HK-2 (cell line): Measurements from ENCODE around the gene CENPH.
"Not testable (repeated sequence)": the region's sequence is repeated elsewhere in the genome, so short reads cannot be mapped to it uniquely, and the experiment has no call there.

ENCODE experiments used
- DNase-seq: peaks from one replicate; pipeline ENCODE4 v3.0.0-alpha.2; 2018; ENCODE audit not compliant: unreplicated experiment

The CENPH gene, protein sequence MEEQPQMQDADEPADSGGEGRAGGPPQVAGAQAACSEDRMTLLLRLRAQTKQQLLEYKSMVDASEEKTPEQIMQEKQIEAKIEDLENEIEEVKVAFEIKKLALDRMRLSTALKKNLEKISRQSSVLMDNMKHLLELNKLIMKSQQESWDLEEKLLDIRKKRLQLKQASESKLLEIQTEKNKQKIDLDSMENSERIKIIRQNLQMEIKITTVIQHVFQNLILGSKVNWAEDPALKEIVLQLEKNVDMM

DNA sequence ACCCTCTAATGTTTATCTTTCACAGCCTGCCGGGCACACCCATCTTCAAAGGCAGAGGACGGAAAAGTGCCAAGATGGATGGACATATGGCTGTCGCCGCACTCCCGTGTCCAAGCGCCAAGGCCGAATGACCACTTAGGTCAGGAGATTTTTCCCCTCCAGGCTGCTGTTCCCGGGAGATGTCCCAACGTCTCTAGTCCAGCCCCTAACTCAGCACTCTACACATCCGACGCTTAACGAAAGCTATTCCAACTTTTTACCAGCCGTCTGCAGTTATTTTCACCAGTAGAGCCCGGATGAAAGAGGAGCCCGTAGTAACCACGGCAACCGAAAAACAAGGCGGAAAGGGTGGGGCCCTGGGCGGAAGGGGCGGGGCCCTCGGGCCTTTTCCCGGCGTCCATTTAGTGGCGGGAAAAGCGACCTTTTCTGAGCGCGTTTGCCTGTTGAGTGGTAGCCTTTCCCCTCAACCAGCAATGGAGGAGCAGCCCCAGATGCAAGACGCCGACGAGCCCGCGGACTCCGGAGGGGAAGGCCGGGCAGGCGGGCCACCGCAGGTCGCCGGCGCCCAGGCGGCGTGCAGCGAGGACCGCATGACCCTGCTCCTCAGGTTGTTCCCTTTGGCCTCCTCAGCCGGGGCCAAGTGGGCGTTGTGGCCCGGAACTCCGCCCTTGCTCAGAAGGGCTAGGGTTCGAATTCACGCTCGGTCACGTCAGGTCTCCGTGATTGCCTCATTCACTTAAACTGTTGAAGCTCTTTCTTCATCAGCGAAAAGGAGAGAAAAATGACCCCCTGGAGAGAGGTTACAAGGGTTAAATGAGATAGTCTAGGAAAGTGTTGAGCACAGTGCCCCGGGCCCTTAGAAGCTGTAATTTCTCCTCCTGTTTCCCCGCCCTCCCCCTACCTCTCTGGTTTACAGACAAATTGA lies at the start of gene CENPH:
TSS of gene CENPH (plus strand) at position 422 of the 925 bp plus-strand sequence. CDS start at position 474, 52 bp downstream.
- peak; percentile 83 for DNase-seq

DNA sequence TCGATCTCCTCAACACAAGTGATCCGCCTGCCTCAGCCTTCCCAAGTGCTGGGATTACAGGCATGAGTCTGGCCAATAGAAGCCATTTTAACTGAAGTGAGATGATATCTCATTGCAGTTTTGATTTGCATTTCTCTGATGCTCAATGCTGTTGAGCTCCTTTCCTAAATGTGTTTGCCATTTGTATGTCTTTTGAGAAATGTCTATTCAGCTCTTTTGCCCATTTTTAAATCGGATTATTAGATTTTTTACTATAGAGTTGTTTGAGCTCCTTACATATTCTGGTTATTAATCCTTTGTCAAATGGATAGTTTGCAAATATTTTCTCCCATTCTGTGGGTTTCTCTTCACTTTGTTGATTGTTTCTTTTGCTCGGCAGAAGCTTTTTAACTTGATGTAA lies 49.1 kb upstream of the CENPH start:
- DNase-seq, result not testable (repeated sequence)

GRCh38 chr5:69140827-69141226 lies 48.6 kb upstream of the CENPH start:
- DNase-seq, result no peak

DNA sequence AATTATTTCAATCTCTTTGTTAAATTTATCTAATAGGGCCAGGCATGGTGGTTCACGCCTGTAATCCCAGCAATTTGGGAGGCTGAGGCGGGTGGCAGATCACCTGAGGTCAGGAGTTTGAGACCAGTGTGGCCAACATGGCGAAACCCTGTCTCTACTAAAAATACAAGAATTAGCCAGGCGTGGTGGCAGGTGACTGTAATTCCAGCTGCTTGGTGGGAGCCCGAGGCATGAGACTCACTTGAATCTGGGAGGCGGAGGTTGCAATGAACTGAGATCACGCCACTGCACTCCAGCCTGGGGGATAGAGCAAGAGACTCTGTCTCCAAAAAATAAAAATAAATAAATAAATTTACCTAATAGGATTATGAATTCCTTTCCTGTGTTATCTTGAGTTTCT lies 40.8 kb upstream of the CENPH start:
- not testable (repeated sequence) for DNase-seq

GRCh38 chr5:69148981-69149675 lies 40.3 kb upstream of the CENPH start:
- DNase-seq, result no peak

- no peak for DNase-seq
Observed at GRCh38 chr5:69149676-69150010, 39.7 kb upstream of the CENPH start.

DNA sequence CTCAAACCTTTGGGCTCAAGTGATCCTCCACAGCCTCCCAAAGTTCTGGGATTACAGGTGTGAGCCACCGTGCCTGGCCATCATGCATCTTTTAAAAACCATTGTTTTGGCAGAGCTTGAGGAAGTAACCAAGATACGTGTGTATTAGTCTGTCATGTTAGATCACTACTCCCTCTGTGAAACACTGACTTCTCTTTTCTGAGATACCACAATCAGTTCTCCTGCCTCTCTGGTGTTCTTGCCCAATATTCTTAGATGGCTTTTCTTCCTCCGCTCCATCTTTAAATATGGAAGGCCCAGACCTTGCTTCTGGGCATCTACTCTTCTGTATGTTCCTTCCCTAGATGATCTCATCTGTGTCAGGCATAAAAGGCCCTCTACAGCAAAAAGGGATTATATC lies 36.7 kb upstream of the CENPH start:
- no peak for DNase-seq

DNA sequence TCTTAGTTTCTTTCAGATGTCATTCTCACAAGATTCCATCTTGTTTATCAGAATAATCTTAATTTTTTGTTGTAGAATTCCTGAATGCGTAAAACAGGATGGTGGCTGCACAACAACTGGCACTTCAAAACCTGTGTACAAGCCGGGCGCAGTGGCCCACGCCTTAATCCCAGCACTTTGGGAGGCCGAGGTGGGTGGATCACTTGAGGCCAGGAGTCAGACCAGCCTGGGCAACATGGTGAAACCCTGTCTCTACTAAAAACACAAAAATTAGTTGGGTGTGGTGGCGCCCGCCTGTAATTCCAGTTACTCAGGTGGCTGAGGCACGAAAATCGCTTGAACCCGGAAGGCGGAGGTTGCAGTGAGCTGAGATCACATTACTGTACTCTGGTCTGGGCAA lies 32.9 kb upstream of the CENPH start:
- no peak for DNase-seq

DNA sequence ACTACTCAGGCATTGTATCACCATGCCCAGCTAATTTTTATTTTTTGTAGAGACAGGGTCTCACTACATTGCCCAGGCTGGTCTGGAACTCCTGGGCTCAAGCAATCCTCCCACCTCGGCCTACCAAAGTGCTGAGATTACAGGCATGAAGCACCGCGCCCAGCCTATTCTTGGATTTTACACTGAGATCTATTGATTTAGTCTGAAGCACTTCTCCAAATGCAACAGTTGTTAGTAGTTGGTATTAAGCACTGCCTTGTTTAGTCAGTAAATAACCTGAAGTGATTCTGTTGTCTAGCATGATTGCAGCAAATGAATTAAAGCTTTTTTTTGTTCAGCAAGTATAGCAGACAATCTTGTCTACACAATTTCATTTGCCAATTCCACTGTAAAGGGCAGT lies 31.3 kb upstream of the CENPH start:
- DNase-seq, result no peak

DNA sequence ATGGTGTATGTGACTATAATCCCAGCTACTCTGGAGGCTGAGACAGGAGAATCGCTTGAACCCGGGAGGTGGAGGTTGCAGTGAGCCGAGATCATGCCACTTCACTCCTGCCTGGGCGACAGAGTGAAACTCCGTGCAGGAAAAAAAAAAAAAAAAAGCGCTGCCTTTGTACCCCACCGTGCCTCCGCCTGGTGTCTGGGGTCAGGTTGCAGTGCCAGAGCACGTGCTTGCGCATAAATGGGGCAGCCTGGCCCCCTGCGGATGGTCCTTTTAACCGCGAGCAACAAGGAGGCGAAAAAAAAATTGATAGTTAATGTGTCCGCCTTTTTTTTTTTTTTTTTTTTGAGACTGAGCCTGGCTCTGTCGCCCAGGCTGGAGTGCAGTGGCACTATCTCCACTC lies 28.7 kb upstream of the CENPH start:
- no peak for DNase-seq

DNA sequence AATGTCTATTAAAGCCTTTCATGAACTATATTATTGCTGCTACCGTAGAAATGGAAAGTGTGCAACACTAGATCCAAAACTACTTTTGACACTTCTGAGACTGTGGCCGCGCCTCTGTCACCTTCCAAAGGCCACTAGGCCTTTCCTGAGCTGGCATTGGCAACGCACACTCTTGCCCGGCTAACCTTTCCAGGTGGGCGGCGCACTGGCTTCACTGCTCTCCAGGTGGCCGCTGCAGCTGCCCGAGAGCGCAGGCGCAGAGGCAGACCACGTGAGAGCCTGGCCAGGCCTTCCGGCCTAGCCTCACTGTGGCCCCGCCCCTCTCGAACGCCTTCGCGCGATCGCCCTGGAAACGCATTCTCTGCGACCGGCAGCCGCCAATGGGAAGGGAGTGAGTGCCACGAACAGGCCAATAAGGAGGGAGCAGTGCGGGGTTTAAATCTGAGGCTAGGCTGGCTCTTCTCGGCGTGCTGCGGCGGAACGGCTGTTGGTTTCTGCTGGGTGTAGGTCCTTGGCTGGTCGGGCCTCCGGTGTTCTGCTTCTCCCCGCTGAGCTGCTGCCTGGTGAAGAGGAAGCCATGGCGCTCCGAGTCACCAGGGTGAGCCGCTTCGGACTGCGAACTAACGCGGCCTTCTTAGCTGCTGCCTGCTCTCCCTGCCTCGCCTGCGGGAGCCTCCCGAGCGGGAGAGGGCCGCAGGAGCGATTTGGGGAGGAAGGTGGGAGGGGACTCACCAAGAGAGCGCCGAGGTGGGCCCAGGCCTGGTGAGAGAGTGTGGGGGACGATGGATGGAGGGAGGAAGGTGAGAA lies 22.5 kb upstream of the CENPH start, which contains the start of gene CCNB1:
TSS of gene CCNB1 (plus strand) at position 465 of the 807 bp plus-strand sequence. CDS start at position 578, 113 bp downstream.
- DNase-seq, result peak; percentile 96

GRCh38 chr5:69167493-69167855 lies 21.9 kb upstream of the CENPH start:
- no peak for DNase-seq

- no peak for DNase-seq
Observed at GRCh38 chr5:69167929-69168328, 21.5 kb upstream of the CENPH start.

DNA sequence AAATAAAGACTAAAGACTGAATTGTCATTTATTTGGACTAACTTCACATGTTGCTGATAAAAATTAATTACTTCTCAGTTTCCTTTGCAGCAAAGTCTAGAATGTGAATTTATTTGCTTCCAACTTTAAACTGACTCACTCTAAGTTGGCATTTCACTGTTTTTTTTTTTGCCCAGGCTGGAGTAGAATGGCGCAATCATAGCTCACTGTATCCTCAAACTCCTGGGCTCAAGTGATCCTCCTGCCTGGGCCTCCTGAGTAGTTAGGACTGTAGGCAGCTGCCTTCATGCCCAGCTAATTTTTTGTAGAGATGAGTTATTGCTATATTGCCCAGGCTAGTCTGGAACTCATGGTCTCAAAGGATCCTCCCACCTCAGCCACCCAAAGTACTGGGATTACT lies 18.9 kb upstream of the CENPH start:
- no peak for DNase-seq

DNA sequence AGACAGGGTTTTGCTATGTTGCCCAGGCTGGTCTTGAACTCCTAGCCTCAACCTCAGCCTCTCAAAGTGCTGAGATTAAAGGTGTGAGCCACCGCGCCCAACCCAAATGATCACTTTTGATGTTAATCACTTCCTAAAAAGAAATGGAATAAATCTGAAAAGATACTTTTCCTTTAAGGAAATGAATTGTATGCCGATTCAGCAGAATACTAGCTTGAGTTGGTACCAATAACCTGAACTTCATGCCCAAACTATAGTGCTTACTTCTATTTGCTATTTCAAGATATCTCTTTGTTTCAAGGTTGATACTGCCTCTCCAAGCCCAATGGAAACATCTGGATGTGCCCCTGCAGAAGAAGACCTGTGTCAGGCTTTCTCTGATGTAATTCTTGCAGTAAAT lies 18.4 kb upstream of the CENPH start:
- DNase-seq, result no peak

- not testable (repeated sequence) for DNase-seq
Observed at GRCh38 chr5:69181659-69182293, 7.6 kb upstream of the CENPH start.

DNA sequence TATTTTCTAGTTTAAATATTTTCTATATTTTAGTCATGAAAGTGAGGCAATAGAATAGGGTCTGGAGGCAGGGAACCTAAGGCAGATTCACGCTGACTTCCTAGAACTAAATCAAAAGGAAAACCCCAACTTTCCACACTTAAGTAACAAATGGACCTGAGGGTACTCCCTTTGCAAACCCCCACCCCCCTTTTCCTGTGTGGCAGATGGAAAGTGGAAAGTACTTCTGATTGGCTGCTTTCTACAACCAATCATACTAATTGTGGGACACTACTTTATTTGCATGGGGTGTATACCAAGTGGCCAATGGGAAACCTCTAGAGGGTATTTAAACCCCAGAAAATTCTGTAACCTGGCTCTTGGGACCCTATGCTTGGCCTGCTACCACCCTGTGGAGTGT lies 4.8 kb upstream of the CENPH start:
- no peak for DNase-seq

GRCh38 chr5:69187342-69187741 lies 2.0 kb upstream of the CENPH start:
- DNase-seq, result no peak

DNA sequence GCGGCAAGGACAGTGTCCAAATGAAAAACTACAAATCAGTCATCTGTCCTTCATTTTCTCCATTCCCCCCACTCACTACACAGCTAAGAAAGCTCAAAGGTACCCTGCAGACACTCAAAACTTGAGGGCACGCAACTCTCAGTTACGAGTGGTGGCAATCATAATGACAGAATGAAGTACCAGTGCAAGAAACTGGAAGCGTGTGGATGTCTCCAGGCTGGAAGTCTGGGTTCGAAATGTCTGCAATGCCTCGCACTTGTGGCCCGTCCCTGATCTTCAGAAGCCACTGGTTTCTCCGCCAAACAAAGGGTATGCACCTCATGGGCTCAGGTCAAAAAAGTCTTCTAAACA lies 597 bp upstream of the CENPH start:
- DNase-seq, result no peak

DNA sequence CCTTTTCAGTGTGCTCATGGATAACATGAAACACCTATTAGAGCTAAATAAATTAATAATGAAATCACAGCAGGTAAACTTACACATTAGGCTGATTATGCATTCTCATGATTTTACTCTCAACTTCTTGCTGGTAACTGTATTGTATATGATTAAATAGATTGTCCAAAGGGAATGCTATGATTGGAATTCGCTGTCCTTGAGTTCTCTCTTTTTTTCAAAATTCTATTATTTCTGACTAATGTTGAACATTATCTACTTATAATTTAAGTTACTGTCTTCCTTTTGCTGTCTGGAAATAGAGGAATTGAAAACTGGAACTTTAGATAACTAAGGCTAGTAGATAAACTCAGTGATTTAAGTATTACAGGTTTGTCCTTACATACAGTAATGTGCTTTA lies 13.1 kb downstream of the CENPH start:
- DNase-seq, result no peak

DNA sequence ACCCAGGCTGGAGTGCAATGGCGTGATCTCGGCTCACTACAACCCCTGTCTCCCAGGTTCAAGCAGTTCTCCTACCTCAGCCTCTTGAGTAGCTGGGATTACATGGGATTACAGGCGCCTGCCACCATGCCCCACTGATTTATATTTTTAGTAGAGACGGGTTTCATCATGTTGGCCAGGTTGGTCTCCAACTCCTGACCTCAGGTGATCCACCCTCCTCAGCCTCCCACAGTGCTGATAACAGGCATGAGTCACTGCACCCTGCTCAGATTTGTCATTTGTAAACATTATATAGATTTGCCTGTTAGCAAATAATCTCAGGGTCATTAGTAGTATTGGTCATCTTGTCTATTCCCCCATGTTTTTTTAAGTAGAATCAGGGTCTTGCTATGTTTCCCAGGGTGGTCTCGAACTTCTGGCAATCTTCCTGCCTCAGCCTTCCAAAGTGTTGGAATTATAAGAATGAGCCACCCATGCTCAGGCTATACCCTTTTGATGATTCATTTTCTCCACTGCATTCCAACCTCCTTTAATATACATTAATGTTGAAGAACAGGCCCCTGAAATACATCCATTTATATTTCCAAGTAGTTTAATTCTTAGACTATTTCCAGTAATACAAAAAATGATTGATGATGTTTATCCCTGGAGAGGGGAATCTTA lies 17.3 kb downstream of the CENPH start:
- no peak for DNase-seq
